NOMO-1 treated with dmso at 0.1 percent for 144 hours (cell line): Measurements from ENCODE around the gene SNX33.
A peak's percentile ranks its signal among the peaks of the same experiment; 100 is the strongest.
"Not testable (repeated sequence)": the region's sequence is repeated elsewhere in the genome, so short reads cannot be mapped to it uniquely, and the experiment has no call there.

Source experiments
- DNase-seq: peaks from one replicate; lab custom pipeline; 2025; ENCODE audit not compliant: unreplicated experiment; lab: John Stamatoyannopoulos, UW

Gene SNX33

GRCh38 chr15:75647370-75648155 is at the start of gene SNX33:
Gene SNX33, plus strand, starts transcription at chr15:75647912. Its CDS starts 1,191 bp downstream, at chr15:75649103.
- peak; percentile 51 for DNase-seq

- no peak for DNase-seq
Measured at GRCh38 chr15:75598361-75598760, 49.4 kb upstream of the SNX33 start.

GRCh38 chr15:75599401-75599800 is 48.3 kb upstream of the SNX33 start:
- DNase-seq, result no peak

GRCh38 chr15:75606026-75606425 is 41.7 kb upstream of the SNX33 start:
- DNase-seq, result no peak

- no peak for DNase-seq
Measured at GRCh38 chr15:75606711-75607699, 40.7 kb upstream of the SNX33 start.

GRCh38 chr15:75616766-75617165 is 30.9 kb upstream of the SNX33 start:
- DNase-seq, result no peak

GRCh38 chr15:75620058-75620820 is 27.5 kb upstream of the SNX33 start:
- no peak for DNase-seq

GRCh38 chr15:75620841-75621391 is 26.8 kb upstream of the SNX33 start:
- DNase-seq, result no peak

- DNase-seq, result no peak
Measured at GRCh38 chr15:75622505-75622904, 25.2 kb upstream of the SNX33 start.

- peak; percentile 92 for DNase-seq
Measured at GRCh38 chr15:75625542-75626347, 22.0 kb upstream of the SNX33 start, which contains the start of gene SNUPN. Gene SNUPN, minus strand, starts transcription at chr15:75625725. Its CDS starts 4,674 bp downstream, at chr15:75621051.

- DNase-seq, result no peak
Measured at GRCh38 chr15:75631935-75632334, 15.8 kb upstream of the SNX33 start.

- not testable (repeated sequence) for DNase-seq
Measured at GRCh38 chr15:75633922-75634321, 13.8 kb upstream of the SNX33 start.

GRCh38 chr15:75636026-75636425 is 11.7 kb upstream of the SNX33 start:
- no peak for DNase-seq

GRCh38 chr15:75637245-75638009 is 10.3 kb upstream of the SNX33 start:
- no peak for DNase-seq

GRCh38 chr15:75639191-75639708 is 8.5 kb upstream of the SNX33 start:
- no peak for DNase-seq

- peak; percentile 96 for DNase-seq
Measured at GRCh38 chr15:75639709-75640482, 7.8 kb upstream of the SNX33 start, which contains the start of gene IMP3. Gene IMP3, minus strand, starts transcription at chr15:75640224. Its CDS starts 56 bp downstream, at chr15:75640168.

- DNase-seq, result peak; percentile 52
Measured at GRCh38 chr15:75640483-75641178, 7.1 kb upstream of the SNX33 start.
